Daoy (cell line): ENCODE measurements around the gene IRX5. TPM values are rescaled to one million over a fixed set of nuclear protein-coding genes. Genes with fewer than 3 reads are reported as not detected.
A peak's percentile ranks its signal among the peaks of the same experiment; 100 is the strongest.

Experiments used
- DNase-seq: peaks from one replicate; pipeline ENCODE4 v3.0.0-alpha.2; 2015; ENCODE audit warnings: low read depth
- total RNA-seq: library from RNA; depleted of rRNA; stranded (reverse); fragments of >200 nt; shearing (Covaris generic); gene quantifications from 2 replicates; pipeline ENCODE4 v1.2.3, GENCODE V29; 2014; rRNA removed

IRX5 gene
- 3.6 and 7.6 TPM in 2 replicates for total RNA-seq

- peak; percentile 96 for DNase-seq
These were observed at the start of gene IRX5 for GRCh38 chr16:54930005-54930868. TSS of gene IRX5 (plus strand) at chr16:54930865. CDS start at chr16:54931199, 334 bp downstream.

DNA sequence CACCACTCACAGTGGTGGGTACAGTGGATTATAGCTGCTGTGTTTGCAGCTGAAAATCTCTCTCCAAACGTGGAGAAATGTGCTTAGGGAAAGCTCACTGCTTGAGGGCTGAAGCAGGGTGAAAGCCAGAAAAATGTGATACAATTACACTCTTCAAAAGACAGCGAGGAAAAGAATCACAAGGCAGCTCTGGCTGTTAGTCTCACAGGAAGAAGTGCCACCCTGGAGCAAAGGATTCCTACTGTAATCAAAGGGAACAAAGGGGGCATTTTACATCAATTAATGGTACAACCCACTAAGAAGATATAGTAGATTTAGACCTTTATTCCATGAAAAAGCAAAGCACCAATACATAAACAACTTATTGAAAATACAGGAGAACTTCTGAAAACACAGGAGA is 48.1 kb upstream of the IRX5 start:
- no peak for DNase-seq

DNA sequence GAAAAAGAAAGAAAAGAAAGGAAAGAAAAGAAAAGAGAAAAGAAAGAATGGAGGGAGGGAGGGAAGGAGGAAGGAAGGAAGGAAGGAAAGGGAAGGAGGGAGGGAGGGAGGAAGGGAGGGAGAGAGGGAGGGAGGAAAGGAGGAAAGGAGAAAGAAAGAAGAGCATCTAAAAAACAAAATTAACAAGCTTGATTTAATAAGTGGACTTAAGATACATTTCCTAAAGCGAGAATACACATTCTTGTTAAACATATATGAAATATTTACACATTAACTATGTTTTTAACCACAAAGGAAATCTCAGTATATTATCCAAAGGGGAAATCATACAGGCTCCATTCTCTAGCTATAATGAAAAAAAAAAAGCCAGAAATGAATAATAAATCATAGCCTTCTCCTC is 47.3 kb upstream of the IRX5 start:
- DNase-seq = no peak

GRCh38 chr16:54886078-54886477 is 44.6 kb upstream of the IRX5 start:
- DNase-seq = no peak

DNA sequence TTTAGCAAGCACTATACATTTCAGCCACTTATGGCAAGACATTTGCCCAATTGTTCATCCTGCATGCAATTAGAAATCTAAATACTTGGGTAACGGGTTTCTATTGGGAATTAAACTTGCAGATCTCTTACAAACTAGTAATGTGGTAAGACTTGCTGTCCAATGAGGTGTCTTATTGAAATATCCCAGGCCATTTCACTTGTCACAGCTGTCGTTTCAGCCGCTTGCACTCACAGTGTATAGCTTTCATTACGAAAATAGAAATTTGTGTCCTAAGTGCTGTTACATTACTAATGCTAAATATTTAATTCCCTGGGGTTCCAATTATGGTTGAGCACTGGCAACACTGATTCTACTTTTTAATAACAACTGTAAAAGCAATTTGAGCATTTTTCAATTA is 40.3 kb upstream of the IRX5 start:
- DNase-seq = no peak

DNA sequence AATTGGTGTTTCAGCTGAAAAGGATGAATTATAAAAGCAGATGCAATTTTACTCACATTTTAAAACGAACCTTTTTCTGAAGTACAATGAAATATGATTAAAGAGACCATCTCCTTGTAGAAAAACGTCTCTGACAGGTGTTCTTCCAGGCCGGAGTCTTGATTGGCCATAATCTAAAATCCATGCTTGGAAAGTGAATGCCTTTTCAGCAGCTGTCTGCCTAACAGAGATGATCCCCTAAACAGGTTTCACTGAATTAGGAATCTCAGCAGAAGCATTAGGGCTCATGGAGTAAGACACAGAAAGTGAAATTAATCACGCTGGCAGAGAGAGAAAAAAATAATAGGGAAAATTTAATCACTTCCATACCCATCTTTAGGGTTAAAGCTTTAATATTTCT is 39.3 kb upstream of the IRX5 start:
- DNase-seq = no peak

GRCh38 chr16:54892981-54893380 is 37.7 kb upstream of the IRX5 start:
- DNase-seq = no peak

DNA sequence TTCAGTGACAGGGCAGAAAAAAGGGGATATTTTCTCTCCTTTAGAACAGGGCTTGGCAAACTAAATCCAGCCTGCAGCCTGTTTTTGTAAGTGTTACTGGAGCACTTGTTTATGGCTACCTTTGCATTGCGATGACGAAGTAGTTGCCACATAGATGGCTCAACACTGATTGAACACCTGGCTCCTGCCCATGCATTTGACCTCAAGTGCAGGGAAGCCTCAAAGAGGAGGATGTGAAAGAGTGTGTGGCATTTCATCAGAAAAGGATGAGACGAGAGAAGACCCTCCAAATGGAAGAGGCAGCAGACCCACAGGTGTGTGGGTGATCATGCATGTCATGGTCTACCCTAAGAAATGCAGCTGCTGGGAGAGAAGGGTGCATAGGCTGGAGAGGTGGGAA is 32.7 kb upstream of the IRX5 start:
- DNase-seq = no peak

DNA sequence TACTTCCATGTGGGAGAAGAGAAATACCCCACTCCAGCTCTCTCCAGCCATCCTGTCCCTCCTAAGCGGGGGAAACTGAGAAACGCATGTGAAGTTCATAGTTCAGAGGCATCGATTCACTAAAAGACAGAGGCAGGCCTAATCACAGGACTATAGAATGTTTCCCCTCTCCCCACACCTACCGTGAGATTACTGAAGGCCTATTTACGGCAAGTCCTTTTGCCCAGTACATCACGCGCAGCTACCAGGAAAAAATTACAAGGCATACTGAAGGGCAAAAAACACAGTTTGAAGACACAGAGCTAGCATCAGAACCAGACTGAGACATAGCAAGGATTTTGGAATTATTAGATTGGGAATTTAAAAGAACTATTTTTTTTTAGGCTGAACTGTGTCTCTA is 29.1 kb upstream of the IRX5 start:
- DNase-seq = no peak

GRCh38 chr16:54903047-54903446 is 27.6 kb upstream of the IRX5 start:
- no peak for DNase-seq

- no peak for DNase-seq
These were observed 19.6 kb upstream of the IRX5 start for GRCh38 chr16:54911079-54911478.

DNA sequence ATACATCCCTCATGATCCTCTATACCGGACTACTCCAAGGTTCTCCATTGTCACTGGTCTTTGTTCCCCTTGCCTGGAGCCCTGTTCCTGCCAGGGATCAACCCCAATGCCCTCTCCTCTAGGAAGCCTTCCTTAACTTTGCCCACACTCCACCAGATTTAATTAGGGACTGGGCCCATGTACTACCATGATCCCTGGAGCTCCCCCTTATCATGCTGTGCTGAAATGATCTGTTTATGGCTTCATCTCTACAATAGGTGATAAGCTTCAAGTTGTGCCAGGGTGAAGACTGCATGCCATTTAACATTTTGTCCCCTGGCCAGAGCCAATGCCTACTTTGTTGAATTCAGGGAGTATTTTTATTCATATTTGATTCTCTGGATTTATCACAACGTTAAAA is 17.9 kb upstream of the IRX5 start:
- DNase-seq = no peak

- no peak for DNase-seq
These were observed 9.3 kb upstream of the IRX5 start for GRCh38 chr16:54921206-54921824.

- DNase-seq = no peak
These were observed 7.6 kb upstream of the IRX5 start for GRCh38 chr16:54923055-54923473.

DNA sequence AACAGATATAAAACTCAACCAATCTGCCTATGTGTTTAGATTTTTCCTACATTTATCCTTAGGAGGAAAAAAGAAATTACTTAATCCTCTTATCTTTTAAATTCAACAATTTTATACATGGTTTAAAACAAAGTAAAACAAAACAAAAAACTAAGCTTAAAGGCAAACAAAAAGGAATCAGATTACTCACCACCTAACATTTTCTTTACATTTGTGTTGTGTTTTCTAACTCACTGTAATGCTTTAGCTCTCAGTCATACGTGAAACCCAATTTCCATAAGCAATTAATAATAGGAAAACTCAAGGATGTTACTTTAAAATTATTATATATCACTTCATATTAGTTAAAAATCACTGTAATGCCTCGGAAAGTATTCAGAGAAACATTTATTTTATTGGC is 6.7 kb upstream of the IRX5 start:
- DNase-seq = no peak

- DNase-seq = peak; percentile 42
These were observed 4.4 kb upstream of the IRX5 start for GRCh38 chr16:54926166-54926838.

DNA sequence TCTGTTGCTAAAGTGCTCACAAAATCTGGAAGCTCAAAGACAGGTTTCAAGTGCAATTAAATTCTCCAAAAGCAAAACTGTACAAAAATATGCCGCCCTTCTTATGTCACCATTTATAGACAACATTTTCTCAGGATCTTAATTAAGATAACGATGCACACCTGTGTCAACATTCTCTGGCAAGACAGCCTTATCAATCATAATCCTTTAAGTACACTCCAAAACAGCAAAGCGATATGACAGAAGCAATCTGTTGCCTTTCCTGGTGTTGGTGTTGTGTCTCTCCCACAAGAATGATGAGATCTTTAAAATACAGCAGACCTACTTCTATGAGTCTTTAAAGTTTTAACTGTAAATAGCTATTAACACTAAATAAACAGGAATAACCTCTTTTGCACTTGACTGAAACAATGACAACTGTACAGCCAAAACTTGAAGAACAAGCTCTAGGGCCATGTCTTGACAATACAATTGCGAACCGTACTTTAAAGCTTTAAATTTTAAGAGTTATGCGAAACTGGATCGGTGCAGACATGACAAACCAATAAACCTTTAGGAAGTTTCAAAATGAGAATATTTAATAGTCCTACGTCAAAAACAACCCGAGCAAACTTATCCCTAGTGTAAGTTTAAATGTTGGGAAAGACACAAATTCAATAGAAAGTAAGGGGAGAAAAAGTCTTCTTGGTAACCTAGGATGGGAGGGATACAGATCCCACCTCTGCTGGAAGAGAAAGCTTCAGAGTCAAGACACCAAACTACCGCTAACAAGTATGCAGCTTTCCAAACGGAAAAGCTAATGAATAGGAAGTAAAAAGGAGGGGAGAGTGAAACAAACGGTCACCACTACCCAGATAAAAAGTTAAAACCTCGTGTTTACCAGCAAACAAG is 3.3 kb upstream of the IRX5 start:
- no peak for DNase-seq

- DNase-seq = peak; percentile 26
These were observed 2.7 kb upstream of the IRX5 start for GRCh38 chr16:54928016-54928356.

- peak; percentile 63 for DNase-seq
These were observed 2.1 kb upstream of the IRX5 start for GRCh38 chr16:54928411-54929089.

- peak; percentile 98 for DNase-seq
These were observed 1.3 kb upstream of the IRX5 start for GRCh38 chr16:54929090-54930004.

DNA sequence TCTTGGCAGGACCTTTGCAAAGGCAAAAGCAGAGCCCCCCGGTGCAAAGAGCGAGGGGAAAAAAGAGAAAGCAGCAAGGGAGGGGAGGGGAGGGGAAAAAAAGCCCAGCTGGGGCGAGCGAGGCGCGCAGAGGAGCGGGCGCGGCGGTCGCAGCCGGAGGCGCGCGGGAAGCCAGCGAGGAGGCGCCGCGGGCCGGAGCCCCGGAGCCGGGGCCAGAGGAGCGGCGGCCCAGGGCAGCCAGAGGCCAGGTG is 129 bp downstream of the IRX5 start:
- no peak for DNase-seq
